CD4-positive, alpha-beta memory T cell (primary cell): ENCODE data around the gene CD1B. TPM values are rescaled to one million over a fixed set of nuclear protein-coding genes. Genes with fewer than 3 reads are reported as not detected.
"Not testable (repeated sequence)": the region's sequence is repeated elsewhere in the genome, so short reads cannot be mapped to it uniquely, and the experiment has no call there.

Experiments used
- CTCF ChIA-PET: fragments of 350-600 bp; sonication (Branson Sonifier 250); formaldehyde crosslinking; loops from one replicate; lab custom pipeline; 2021; ENCODE audit warnings: inconsistent platforms; ENCODE audit not compliant: partially characterized antibody; lab: Charles Lee
- POLR2A ChIA-PET: fragments of 350-600 bp; sonication (Branson Sonifier 250); formaldehyde crosslinking; loops from one replicate; lab custom pipeline; 2021; ENCODE audit not compliant: partially characterized antibody; lab: Charles Lee
- DNase-seq, 5 donors: peaks; one replicate each; pipeline versions ENCODE4 v3.0.0 to v3.0.0-alpha.2; 2020 to 2022; ENCODE audit warnings: mixed read lengths in 1 of 5
- H3K27ac ChIP-seq: one replicate; pipeline ENCODE4 v1.7.0; 2013; ENCODE audit warnings: low read depth, low read length
- H3K27me3 ChIP-seq: 2 replicates; pipeline ENCODE4 v1.7.0; 2013; ENCODE audit warnings: mild to moderate bottlenecking, low read length, moderate library complexity; ENCODE audit not compliant: insufficient read depth
- H3K36me3 ChIP-seq: 2 replicates; pipeline ENCODE4 v1.7.0; 2013; ENCODE audit warnings: mild to moderate bottlenecking, low read length, moderate library complexity; ENCODE audit not compliant: insufficient read depth
- H3K4me1 ChIP-seq: 2 replicates; pipeline ENCODE4 v1.7.0; 2013; ENCODE audit warnings: mild to moderate bottlenecking, low read length, moderate library complexity; ENCODE audit not compliant: insufficient read depth
- H3K4me3 ChIP-seq, 2 donors: one replicate each; pipeline ENCODE4 v1.7.0; 2013; ENCODE audit warnings: low read length in 2 of 2, mild to moderate bottlenecking in 1 of 2
- H3K9me3 ChIP-seq, 2 donors: one replicate each; pipeline ENCODE4 v1.7.0; 2013; ENCODE audit warnings: low read length in 2 of 2, control low read depth in 1 of 2; ENCODE audit not compliant: control insufficient read depth in 1 of 2
- H3K27ac Mint-ChIP-seq, 7 donors: one replicate each; pipeline ENCODE4 v1.8.0; 2020 to 2021; ENCODE audit warnings: mixed read lengths in 7 of 7, mild to moderate bottlenecking in 6 of 7, inconsistent platforms in 3 of 7, moderate library complexity in 3 of 7
- H3K27me3 Mint-ChIP-seq, 2 donors: one replicate each; pipeline ENCODE4 v1.8.0; 2020 to 2021; ENCODE audit warnings: mixed read lengths in 2 of 2
- H3K36me3 Mint-ChIP-seq, 2 donors: one replicate each; pipeline ENCODE4 v1.8.0; 2020 to 2021; ENCODE audit warnings: mixed read lengths in 2 of 2, inconsistent platforms in 1 of 2, mild to moderate bottlenecking in 1 of 2
- H3K4me1 Mint-ChIP-seq, 4 donors: one replicate each; pipeline ENCODE4 v1.8.0; 2020 to 2021; ENCODE audit warnings: mixed read lengths in 4 of 4, mild to moderate bottlenecking in 1 of 4
- H3K4me3 Mint-ChIP-seq, 8 donors: one replicate each; pipeline ENCODE4 v1.8.0; 2020 to 2021; ENCODE audit warnings: mixed read lengths in 8 of 8, mild to moderate bottlenecking in 7 of 8, moderate library complexity in 6 of 8, inconsistent platforms in 3 of 8
- H3K9me3 Mint-ChIP-seq, 8 donors: one replicate each; pipeline ENCODE4 v1.8.0; 2020 to 2021; ENCODE audit warnings: mixed read lengths in 8 of 8, mild to moderate bottlenecking in 5 of 8, inconsistent platforms in 3 of 8, moderate library complexity in 1 of 8
- intact Hi-C: fragments of 100-400 bp; cut with micrococcal nuclease; formaldehyde crosslinking; loops from one replicate; pipeline ENCODE4 v1.15.1; 2023
- polyA plus RNA-seq, 2 donors: library from polyadenylated mRNA; unstranded; fragments of 300-500 nt; fragmentation: Illumina TruSeq; gene quantifications; one replicate each; pipeline ENCODE4 v1.2.3, GENCODE V29; 2021
- total RNA-seq, 2 experiments: library from RNA; stranded (reverse); gene quantifications; one replicate each; pipeline ENCODE4 v1.2.3, GENCODE V29; 2021

CD1B gene
- total and polyA plus RNA-seq, 4 experiments from 2014 or later: not detected

DNA sequence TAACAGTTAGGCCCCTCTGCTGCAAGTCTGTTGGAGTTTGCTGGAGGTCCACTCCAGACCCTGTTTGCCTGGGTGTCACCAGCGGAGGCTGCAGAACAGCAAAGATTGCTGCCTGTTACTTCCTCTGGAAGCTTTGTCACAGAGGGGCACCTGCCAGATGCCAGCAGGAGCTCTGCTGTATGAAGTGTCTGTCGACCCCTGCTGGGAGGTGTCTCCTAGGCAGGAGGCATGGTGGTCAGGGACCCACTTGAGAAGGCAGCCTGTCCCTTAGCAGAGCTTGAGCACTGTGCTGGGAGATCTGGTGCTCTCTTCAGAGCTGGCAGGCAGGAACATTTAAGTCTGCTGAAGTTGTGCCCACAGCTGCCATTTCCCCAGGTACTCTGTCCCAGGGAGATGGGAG, 48.9 kb downstream of the CD1B start:
- H3K27ac ChIP-seq, H3K4me1 ChIP-seq, H3K36me3 ChIP-seq, intact Hi-C loops, H3K4me3 Mint-ChIP-seq, H3K4me1 Mint-ChIP-seq, H3K27me3 ChIP-seq, DNase-seq, H3K36me3 Mint-ChIP-seq, H3K27ac Mint-ChIP-seq, H3K4me3 ChIP-seq, H3K9me3 ChIP-seq, POLR2A ChIA-PET, CTCF ChIA-PET: not testable (repeated sequence)
- H3K27me3 Mint-ChIP-seq: peaks cover 12 to 26% of the 10 kb centered on the region in 2 donors
- H3K9me3 Mint-ChIP-seq: peaks cover 0 to 23% (median 14%) of the 10 kb centered on the region in 8 donors

Other genes with a start within 250 kb of the CD1B start
- not detected for gene CD1D, start 150.6 kb downstream of the CD1B start, total RNA-seq
- under 1 TPM in 1 of 2 donors, not detected in 1; 0.08 TPM for gene CD1D, start 150.6 kb downstream of the CD1B start, polyA plus RNA-seq
- gene CD1A, start 77.1 kb downstream of the CD1B start, total RNA-seq: not detected
- not detected for gene CD1A, start 77.1 kb downstream of the CD1B start, polyA plus RNA-seq
- gene CD1C, start 41.6 kb downstream of the CD1B start, total RNA-seq: not detected
- gene CD1C, start 41.6 kb downstream of the CD1B start, polyA plus RNA-seq: 1 to 10 TPM in 1 of 2 donors, not detected in 1; 1.0 TPM
- gene CD1E, start 22.4 kb upstream of the CD1B start, total RNA-seq: not detected
- not detected for gene CD1E, start 22.4 kb upstream of the CD1B start, polyA plus RNA-seq
- gene OR10T2, start 67.9 kb upstream of the CD1B start, total RNA-seq: not detected
- gene OR10T2, start 67.9 kb upstream of the CD1B start, polyA plus RNA-seq: not detected
- gene OR10K2, start 94.7 kb upstream of the CD1B start, total RNA-seq: not detected
- gene OR10K2, start 94.7 kb upstream of the CD1B start, polyA plus RNA-seq: not detected
- not detected for gene OR10K1, start 130.3 kb upstream of the CD1B start, total RNA-seq
- not detected for gene OR10K1, start 130.3 kb upstream of the CD1B start, polyA plus RNA-seq
- not detected for gene OR10R2, start 140.7 kb upstream of the CD1B start, total RNA-seq
- not detected for gene OR10R2, start 140.7 kb upstream of the CD1B start, polyA plus RNA-seq
- gene OR6Y1, start 222.9 kb upstream of the CD1B start, total RNA-seq: not detected
- not detected for gene OR6Y1, start 222.9 kb upstream of the CD1B start, polyA plus RNA-seq
- not detected for gene OR6P1, start 239.0 kb upstream of the CD1B start, total RNA-seq
- gene OR6P1, start 239.0 kb upstream of the CD1B start, polyA plus RNA-seq: not detected
- gene OR10X1, start 248.4 kb upstream of the CD1B start, total RNA-seq: not detected
- not detected for gene OR10X1, start 248.4 kb upstream of the CD1B start, polyA plus RNA-seq